NCI-H446 treated with DMSO at 0.1 percent for 48 hours (cell line): ENCODE results near the gene TMEM40.
"Not testable (repeated sequence)": the region's sequence is repeated elsewhere in the genome, so short reads cannot be mapped to it uniquely, and the experiment has no call there.

ENCODE experiments used
- DNase-seq: peaks from one replicate; lab custom pipeline; 2025; lab: John Stamatoyannopoulos, UW

The TMEM40 gene

DNA sequence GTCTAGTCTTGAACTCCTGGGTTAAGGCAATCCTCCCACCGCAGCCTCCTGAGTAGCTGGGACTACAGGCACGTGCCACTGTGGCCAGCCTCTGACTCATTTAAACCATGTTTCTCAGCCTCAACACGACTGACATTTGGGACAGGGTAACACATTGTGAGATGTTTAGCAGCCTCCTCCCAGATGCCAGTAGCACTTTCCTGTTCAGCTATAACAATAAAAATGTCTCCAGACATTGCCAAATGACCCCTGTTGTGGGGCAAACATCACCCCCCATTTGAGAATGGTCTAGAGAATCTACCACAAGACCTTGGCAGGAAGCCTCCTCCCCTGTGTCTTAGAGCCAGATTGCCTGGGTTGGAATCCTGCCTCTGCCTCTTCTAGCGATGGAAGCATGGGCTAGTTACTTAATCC, 8.4 kb downstream of the TMEM40 start:
- DNase-seq, result no peak

DNA sequence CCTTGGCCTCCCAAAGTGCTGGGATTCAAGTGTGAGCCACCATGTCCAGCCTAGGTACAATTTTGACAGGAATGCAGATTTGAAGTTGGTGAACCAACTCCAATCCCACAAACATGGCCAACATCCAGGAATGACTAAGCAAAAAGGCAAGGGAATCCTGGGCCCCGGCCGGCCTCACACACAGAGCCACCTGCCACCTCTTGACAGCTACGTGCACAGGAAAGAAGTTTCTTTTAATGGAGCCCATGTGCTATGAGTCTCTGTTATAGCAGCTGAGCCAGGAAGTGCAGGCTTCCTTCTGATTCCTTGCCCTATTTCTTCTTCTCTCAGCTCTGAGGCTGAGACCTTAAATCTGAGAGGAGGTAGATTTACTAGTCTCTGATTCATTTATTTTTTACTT, 8.8 kb downstream of the TMEM40 start:
- DNase-seq, result peak; percentile 17

DNA sequence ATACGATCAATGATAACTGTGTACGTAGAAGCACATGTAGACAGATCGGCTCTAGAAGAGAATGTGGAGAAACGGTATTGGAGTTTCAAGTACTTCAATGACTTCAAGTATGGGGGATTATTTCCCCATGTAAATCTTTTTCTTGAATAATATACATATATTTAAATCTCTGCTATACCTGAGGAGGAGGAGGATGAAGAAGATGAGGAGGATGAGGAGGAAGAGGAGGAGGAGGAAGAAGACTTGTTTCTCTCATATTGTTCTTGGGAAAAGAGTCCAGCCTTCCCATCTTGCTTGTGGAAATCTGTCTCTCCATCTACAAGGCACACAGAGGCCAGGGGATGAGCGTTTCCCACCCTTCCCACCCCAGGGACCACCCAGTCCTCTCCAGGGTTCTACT, 10.6 kb downstream of the TMEM40 start:
- no peak for DNase-seq

DNA sequence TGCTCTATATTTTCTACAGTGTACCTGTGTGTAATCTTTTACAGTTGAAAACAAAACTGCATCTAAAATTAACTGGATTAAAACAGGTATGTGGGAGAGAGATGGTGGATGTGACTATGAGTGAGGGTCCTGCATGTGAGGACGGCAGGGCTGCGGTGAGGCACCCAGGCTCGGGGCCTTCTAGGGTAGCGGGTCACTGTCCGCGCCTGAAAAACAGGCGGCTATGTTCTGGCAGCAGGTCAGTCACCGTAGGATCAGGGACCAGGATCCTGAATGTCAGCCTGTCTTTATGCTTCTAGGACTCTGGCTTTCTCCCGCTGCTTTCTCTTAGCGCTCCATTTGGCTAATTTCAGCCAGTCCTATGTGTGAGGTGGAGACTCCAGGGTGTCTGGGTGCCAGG, 12.6 kb downstream of the TMEM40 start:
- no peak for DNase-seq

DNA sequence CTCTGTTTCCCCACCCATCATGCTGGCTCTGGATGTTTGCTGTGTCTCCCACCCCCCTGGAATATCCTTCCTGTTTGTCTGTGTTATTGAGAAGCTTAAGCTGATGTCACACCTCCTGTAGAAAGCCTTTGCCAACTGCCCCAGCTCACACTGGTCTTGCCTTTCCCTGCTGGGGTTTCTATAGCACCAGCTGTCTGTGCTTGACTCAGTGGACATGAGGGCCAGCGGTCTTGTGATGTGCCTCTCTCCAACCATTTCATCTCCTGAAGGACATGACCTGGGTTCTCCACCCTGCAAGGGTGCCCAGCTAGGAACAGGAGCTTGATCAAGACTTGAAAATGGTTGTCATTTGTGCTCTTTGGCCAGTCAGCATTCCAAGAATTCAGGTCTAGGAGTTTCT, 14.7 kb downstream of the TMEM40 start:
- no peak for DNase-seq

DNA sequence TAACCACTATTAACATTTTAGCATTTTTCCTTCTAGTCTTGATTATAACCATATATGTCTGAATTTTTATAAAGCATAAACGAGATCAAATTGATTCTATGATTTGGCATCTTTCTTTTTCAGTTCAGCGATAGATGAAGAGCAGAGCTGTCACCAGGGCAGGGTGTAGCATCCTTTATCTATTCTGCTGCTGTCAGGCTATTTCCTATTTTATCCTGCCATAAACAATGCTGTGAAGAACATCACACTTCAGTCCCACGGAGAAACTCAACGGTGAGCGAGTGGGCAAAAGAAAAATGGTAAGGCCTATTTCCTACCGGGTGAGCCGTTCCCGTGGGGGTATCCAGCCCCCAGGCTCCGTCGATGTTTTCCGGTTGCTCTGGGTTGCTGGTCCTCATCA, 15.5 kb downstream of the TMEM40 start:
- no peak for DNase-seq

DNA sequence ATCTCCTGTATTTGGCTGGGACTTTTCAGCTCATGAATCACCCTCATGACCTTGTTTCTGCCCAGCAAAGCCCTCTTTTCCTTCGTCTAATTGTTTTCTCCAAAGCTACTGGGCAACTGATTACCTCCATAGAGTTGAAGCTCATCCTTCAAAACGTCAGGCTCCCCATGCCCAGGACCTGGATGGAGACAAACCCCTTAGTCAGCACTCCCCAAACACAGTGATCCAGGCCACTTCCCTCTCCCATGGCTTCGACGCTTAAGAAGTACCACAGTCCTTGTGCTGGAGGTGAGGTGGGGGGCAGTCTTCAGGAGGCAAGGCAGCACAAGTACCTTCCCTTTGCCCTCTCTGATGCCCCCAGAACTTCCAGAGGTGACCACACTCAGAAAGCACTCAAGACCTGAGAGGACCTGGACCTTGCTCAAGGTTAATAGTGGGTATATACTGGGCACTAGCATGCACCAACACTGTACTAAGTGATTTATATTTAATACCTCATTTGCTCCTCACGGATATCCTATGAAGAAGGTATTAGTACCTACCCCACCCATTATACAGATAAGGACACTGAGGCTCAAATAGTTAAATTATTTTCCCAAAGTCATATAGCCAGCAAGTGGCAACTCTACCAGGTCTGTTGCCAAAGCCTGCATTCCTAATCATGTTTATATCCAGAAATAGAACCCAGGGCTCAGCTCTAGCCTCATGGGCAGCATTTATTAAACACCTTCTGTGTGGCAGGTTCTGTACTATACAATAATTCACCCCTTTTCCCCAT, 16.5 kb downstream of the TMEM40 start:
- DNase-seq, result no peak

DNA sequence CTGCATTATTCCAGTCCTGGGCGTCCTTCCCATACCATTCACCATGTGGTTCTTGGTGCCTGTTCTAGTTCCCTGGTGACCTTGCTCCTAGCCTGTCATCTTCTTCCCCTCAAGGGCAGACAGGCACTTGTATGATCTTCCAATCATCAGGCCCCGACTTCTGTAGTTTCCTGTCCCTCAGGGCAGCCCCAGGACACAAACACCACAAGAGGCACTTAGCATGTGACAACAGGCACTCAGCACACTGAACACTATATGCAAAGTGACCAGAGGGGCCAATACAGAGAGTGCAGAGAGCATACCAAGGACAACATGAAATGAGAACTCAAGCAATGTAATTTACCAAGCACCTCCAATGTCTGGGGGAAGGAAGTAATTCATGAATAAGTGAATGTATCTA, 17.9 kb downstream of the TMEM40 start:
- no peak for DNase-seq

DNA sequence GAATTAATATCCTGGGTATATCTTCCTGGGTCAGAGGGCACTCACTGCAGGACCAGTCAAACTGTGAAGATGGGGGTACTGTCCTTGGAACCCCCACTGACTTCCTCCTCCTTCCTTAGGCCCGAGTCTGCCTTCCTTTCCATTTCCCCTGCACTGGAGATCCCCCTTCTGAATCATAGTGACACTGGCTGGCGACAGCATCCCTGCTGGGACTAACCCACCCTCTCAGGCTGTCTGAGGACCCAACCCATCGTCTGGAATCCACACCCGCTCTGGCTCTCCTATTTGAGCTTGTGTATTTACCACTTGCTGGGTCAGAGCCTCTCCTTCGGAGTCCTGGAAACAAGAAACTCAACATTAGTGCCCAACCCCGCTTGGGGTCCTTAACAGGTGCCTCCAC, 21.2 kb downstream of the TMEM40 start:
- no peak for DNase-seq

DNA sequence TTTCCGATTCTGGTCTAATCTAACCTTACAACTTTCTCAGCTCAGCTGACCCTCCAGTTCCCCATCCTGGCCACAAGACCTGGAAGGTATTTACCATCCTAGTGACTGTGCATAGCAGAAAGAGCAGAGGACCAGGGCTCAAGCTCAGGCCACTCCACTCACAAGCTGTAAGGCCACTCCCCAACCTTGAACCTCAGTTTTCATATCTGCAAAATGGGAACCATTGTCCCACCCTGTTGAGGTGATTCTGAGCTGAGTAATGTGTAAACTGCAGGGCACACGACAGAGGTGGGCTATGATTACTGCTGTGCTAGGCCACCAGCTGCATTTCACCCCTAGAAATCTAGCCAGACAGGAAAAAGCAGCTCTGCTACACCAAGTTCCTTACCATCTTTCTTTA, 21.7 kb downstream of the TMEM40 start:
- DNase-seq, result no peak

DNA sequence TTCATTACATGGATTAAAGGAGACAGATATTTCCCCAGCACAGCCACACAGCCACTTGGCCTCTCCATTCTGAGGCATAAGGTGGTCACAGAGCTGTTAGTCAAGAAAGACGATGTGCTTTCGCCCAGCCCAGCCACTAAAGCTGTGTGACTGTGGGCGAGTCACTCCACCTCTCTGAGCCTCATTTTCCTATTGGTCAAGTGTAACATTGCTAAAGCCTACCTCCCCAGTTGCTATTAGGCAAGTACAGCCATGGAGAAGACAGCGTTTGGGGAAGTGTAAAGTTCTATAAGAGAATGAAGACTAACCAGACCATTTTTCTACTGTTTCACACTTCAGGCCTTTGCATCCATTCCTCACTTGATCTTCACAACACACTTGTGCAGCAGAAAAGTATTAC, 24.1 kb downstream of the TMEM40 start:
- no peak for DNase-seq

DNA sequence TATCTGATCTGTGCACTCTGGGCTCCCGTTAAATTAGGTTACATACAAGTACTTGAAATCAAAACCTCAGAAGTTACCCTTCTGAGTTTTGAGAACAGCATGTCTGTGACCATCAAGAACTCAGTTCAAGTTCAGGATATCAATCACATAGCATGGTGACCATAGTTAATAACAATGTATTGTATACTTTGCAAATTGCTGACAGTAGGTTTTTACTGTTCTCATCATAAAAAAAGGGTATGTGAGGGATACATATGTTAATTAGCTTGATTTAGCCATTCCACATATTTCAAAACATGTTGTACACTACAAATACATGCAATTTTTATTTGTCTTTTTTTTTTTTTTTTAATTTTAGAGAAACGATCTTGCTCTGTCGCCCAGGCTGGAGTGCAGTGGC, 25.5 kb downstream of the TMEM40 start:
- no peak for DNase-seq

DNA sequence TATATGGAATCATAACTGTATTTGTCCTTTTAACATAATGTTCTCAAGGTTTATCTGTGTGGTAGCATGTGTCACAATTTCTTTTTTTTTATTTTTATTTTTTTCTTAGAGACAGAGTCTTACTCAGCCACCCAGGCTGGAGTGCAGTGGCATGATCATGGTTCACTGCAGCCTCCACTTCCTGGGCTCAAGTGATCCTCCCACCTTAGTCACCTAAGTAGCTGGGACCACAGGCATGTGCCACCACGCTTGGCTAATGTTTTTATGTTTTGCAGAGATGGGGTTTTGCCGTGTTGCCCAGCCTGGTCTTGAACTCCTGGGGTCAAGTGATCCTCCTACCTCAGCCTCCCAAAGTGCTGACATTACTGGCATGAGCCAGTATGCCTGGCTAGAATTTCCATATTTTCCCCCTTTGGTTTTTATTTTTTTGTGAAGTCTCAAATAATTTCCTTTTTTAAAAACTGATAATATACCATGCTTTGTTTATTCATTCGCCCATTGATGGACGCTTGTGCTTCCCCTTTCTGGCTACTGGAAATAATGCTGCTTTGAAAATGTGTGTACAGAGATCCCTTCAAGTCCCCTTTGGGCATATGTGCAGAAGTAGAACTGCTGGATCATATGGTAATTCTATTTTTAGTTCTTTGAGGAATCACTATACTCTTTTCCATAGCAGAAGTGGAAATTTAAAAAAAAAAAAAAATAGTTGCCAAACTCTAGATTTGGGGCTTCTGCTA, 28.4 kb downstream of the TMEM40 start:
- DNase-seq, result no peak

DNA sequence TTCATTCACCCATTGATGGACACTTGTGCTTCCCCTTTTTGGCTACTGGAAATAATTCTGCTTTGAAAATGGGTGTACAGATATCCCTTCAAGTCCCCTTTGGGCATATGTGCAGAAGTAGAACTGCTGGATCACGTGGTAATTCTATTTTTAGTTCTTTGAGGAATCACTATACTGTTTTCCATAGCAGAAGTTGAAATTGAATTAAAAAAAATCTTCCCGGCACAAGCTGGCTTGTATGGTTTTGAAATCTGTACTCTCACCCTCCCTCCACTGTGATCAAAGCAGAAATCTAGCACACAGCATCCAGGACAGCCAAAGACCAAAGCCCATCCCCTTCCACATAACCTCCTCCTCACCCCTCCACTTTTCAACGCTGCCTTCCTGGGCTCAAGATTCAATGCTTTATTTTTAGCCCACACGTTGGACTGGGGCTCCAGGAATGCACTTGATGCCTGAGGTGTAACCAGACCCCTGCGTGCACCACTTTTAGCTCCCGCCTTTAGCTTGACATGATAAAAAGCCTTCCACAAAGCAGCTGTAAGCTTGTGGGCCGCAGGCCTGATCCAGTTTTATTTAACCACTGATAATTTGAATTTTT, 29.9 kb downstream of the TMEM40 start:
- no peak for DNase-seq

DNA sequence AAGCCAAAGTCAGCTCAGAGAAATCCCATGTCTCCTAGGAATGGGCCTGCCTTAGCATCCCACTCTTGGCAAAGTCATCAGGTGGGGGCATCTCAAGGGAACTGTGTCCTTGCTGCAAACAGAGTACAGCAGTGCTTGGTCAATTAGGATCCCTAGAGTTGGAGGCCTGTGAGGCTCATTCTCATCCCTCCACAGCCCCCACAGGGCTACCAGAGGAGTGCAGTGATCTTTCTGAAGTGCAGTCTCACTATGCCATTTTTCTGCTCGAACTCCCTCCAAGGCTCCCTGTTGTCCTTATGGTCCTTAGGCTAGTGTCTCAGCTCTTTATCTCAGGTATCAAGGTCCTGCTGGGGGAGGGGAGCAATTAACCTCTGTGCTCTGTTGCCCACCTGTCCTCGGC, 31.1 kb downstream of the TMEM40 start:
- no peak for DNase-seq

DNA sequence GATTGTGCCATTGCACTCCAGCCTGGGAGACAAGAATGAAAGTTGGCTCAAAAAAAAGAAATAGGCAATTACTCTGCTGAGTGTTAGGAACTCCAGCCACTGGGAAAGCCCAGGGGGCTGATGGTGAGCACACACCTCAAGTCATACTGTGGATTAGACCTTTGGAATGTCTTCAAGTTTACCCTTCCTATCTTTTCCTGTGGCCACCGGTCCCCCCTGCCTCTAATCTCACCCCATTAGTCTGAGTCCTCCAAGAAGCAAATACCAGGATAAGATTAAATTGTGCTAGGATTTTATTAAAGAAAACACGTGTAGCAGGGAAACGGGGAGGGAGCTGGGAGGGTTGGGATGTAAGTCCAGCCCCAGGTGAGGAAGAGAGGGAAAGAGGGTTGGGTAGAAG, 31.6 kb downstream of the TMEM40 start:
- no peak for DNase-seq

DNA sequence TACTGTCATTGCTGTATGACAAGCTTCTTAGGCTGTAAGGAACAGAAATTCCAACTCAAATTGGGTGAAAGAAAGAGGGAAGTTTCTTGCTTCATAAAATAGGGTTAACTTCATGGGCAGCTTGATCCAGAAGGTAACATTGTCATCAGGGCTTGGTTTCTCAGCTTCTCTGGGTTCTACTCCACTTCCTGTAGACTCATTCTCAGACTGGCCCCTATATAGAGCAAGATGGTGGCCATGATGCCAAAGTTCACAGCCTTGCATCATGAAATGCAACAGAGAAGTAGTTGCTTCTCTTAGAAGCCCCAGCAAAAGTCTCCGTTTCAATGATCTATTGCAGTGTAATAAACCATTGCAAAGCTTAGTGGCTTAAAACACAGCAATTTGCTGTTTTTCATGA, 33.6 kb downstream of the TMEM40 start:
- no peak for DNase-seq

DNA sequence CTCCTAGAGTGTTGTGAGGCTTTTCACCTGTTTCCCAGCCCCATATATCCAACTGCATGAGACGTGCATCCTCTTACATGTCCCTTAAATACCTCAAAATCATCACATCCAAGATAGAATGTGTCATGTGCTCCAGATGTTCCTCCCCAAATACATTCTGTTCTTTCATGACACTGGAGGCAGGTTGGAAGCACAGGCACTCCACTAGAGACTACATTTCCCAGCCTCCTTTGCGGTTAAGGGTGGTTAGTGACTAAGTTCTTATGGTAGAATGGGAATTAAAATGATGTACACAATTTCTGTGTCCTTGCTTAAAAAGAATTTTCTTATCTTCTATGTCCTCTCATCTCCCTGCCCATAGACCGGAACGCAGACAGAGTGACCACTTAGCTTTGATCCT, 34.3 kb downstream of the TMEM40 start:
- DNase-seq, result no peak

DNA sequence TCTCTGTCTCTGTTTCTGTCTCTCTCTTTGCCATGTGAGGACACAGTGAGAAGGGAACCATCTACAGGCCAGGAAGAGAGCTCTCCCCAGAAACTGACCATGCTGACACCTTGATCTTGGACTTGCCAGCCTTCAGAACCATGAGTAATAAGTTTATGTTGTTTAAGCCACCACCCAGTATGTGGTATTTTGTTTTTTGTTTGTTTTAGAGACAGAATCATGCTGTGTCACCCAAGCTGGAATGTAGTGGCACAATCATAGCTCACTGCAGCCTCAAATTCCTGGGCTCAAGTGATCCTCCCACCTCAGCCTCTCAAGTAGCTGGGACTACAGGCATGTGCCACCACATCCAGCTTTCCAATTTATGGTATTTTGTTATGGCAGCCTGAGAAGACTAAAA, 35.7 kb downstream of the TMEM40 start:
- not testable (repeated sequence) for DNase-seq

DNA sequence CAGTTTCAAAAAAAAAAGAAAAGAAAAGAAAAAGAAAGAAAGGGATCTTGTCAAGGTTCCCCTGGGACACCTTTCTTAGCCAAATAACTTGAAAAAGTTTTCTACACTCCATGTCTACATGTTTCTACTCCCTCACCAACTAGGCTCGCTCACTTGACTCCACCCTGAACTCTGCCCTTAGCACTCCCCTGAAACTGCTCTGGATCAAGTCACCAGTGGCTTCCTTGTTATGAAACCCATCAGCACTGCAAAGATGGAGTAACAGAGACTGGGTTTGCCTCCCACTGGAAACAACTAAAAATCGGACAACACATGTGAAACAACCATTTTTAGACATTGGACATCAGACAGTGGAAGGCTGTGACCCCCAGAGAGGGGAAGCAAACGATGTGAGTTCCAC, 36.8 kb downstream of the TMEM40 start:
- no peak for DNase-seq

DNA sequence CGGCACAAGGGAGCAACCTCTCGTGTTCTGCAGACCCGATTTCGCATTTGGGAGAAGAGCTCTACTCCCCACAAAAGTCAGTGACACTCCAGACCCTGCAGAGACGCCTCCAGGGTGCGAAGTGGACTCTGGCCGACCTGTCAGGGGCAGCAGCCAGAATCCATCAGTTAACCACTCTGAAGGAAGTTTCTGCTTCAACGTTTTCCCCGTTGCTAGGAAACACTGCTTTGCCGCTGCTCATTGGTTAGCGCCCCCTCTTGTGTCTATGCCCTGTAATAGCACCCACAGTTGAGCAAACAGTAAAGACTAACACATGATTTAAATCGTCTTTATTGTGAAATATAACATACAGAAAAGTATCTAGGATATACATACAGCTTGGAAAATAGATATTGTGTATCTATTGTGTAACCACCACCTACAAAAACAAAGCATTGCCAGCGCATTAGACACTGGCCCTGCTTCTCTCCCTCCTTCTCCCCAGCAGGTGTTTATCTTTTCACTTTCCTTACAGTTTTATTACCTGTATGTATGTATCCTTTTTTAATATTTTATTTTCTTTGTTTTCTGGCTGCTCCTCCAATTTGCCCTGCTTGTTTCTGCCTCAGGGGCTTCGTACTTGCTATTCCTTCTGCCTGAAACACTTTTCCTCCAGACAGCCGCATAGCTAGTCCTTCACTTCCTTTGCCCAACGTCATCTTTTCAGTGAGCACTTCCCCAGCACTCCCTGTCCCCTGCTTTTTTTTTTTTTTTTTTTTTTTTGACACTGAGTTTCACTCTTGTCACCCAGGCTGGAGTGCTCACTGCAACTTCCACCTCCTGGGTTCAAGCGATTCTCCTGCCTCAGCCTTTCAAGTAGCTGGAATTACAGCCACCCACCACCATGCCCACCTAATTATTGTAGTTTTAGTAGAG, 38.8 kb downstream of the TMEM40 start:
- DNase-seq, result no peak

DNA sequence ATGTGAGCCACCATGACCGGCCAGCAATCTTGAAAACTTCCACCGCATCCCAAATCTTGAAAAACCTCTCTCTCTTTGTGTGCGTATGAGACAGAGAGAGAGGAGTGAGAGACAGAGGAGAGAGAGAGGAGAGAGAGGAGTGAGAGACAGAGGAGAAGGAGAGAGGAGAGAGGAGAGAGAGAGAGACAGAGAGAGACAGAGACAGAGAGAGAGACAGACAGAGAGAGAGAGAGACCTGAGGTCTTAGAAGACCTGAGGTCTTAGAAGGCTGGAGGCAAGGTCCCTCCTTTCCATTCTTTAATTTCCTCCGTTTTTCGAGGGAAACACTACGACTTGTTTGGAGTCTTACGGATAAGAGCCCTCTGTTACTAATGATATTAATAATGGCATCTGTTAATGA, 39.5 kb downstream of the TMEM40 start:
- DNase-seq, result no peak
